Fibroblast of the conjunctiva (primary cell): ENCODE results near the gene MAIP1.
"Not testable (repeated sequence)": the region's sequence is repeated elsewhere in the genome, so short reads cannot be mapped to it uniquely, and the experiment has no call there.

ENCODE experiments used
- DNase-seq: peaks from one replicate; pipeline ENCODE4 v3.0.0-alpha.2; 2010; ENCODE audit warnings: low read depth

Gene MAIP1, protein sequence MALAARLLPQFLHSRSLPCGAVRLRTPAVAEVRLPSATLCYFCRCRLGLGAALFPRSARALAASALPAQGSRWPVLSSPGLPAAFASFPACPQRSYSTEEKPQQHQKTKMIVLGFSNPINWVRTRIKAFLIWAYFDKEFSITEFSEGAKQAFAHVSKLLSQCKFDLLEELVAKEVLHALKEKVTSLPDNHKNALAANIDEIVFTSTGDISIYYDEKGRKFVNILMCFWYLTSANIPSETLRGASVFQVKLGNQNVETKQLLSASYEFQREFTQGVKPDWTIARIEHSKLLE

DNA sequence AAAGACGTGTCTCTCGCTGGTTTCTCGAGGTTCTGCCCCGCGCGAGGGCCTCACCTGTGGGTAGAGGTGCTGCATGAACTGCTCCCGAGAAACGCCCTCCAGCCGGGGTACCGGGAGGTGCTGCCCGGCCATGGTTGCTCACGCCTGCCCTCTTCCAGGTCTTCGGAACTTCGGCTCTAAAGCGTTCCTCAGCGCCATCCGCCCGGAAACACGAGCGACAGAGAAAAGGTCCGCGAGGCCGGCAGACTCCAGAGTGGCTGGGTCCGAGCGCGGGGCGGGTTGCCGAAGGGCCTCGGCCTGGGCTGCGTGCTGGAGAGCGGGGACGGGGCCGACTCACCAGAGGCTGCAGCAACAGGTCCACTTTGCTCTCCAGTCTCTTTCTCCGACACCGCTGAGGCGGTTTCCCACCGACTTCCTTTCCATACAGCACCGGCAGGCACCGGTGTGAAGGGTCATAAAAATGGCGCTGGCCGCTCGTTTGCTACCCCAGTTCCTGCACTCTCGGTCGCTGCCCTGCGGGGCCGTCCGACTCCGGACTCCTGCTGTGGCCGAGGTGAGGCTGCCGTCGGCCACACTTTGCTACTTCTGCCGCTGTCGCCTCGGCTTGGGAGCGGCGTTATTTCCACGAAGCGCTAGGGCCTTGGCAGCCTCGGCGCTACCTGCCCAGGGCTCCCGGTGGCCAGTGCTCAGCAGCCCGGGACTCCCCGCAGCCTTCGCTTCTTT lies at the start of gene MAIP1, which contains the start of gene TYW5:
Gene MAIP1 (plus strand): TSS at position 244 of the 723 bp plus-strand sequence. CDS start 217 bp downstream, at position 461.
Gene TYW5 (minus strand): TSS at position 153 of the 723 bp plus-strand sequence. CDS start 21 bp downstream, at position 132.
- DNase-seq = peak; percentile 66

DNA sequence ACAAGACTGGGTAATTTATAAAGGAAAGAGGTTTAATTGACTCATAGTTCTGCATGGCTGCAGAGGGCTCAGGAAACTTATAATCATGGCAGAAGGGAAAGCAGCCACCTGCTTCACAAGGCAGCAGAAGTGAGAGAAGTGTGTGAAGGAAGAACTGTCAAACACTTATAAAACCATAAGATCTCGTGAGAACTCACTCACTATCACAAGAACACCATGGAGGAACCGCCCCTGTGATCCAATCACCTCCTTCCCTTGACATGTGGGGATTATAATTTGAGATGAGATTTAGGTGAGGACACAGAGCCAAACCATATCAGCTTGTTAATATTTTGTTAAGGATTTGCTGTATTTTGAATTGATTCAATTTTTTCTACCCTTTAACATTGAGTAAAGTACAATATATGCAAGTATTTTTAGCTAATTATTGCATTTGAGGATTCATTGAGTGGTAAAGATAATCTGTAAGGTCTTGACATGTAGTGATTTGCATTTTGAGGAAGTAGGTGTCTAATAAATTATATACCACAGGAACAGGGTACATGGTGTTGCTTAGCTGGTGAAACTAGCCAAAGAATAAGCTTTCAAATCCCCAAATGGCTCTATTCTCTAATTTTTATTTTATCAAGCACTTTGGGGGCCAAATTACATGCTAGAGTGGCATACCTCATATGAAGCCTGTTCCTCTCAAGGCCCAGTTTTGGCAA lies 48.2 kb upstream of the MAIP1 start:
- DNase-seq = no peak

DNA sequence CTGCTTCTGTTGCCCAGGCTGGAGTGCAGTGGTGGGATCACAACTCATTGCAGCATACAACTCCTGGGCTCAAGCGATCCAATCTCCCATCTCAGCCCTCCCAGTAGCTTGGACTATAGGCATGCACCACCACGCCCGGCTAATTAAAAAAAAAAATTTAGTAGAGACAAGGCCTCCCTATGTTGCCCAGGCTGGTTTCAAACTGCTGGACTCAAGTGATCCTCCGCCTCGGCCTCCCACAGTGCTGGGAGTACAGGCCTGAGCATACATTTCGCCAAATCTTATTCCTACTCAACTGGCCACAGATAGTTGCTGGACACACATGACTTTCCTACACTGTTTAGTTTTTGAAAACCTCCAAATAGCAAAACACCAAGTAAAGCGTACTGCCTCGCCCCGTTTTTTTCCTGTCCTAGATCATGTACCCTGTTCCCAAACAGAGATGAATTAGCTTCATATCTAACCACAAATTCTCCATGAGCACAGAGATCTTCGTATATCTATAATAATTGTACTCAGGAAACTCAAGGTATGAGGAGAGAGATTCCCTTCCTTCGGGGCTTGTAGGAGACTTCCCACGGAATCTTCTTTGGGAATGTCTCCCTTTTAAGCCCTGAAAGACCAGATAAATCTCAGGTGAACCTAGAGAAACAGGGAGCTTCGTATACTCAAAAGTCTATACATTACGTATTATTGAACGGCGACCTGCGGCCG lies 44.9 kb upstream of the MAIP1 start:
- DNase-seq = no peak

DNA sequence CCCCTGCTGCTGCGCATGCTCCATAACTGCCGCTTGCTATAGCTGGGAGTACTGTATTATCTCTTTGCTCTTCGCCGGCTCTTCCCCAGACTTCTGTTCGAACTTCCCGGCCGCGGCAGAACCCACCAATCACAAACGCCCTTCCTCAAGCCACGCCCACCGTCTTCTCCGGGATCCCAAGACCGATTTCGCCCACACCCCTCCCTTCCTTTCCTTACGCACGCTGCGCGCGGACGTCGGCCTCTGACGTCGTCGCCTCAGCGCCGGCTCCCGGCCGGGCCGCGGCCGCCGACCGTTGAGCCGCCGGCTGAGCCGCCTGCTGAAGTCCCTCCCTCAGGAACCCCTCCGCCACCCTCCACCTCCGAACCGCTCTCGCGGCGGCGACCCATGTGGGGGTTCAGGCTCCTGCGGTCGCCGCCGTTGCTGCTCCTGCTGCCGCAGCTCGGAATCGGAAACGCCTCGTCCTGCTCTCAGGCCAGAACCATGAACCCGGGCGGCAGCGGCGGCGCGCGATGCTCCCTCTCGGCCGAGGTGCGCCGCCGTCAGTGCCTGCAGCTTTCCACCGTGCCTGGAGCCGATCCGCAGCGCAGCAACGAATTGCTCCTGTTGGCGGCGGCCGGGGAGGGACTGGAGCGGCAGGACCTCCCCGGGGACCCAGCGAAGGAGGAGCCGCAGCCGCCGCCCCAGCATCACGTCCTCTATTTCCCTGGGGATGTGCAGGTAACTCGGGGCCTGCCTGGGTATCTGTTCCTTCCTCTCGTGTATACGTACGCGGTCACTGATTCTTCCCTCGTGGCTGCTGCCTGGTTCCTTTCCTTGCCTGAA lies 44.1 kb upstream of the MAIP1 start, which contains the start of gene C2orf69:
Gene C2orf69 (plus strand): TSS at position 242 of the 825 bp plus-strand sequence. CDS start 146 bp downstream, at position 388.
- DNase-seq = peak; percentile 98

DNA sequence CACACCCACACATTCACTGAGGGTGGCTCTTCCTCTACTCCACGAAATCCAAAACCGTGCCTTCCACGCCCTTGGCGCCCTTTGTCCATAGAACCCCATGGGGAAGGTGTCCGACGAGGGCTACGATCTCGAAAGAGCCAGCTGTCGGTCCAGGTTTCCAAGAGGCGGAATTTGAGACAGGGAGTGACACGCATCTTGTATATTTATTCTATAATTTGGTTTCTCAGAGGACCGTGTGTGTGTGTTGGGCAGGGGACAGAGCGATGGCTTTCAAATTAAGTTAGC lies 43.6 kb upstream of the MAIP1 start:
- DNase-seq = no peak

DNA sequence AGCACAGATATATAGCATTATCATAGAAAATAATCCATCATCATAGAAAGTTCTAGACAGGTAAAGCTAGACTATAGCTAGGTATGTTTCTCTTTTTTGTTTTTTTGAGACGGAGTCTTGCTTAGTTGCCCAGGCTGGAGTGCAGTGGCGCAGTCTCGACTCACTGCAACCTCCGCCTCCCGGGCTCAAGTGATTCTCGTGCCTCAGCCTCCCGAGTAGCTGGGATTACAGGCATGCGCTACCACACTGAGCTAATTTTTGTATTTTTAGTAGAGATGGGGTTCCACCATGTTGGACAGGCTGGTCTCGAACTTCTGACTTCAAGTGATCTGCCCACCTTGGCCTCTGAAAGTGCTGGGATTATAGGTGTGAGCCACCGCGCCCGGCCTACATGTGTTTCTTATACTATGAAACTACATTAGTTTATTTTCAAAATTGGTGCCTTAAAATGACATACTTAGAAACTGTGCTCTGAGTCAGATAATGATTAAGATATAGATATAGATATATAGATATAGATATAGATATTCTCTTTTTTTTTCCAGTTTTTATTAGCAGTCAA lies 42.7 kb upstream of the MAIP1 start:
- DNase-seq = not testable (repeated sequence)

DNA sequence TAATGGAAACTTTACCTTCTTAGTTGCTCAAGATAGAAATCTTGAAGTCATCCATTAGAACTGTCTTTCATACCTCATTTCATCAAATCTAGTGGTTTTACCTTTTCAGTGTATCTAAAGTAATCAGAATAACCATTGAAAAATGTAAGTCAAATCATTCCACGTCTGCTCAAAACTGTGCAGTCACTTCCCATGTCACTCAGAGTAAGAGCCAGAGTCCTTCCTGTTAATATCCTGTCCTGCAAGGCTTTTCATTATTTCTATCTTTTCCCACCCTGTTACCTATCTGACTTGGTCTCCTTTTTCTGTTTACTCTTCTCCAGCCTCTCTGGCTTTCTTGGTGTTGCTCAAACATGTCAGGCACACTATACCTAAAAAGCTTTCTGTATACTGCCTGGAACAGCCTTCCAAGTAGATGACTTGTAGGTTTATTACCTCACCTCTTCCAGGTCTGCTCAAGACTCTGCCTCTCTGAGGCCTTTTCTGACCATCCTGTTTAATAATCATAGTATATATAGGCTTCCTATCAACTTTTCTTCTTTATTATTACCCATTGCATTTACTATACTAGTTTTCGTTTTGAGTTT lies 40.9 kb upstream of the MAIP1 start:
- DNase-seq = no peak

DNA sequence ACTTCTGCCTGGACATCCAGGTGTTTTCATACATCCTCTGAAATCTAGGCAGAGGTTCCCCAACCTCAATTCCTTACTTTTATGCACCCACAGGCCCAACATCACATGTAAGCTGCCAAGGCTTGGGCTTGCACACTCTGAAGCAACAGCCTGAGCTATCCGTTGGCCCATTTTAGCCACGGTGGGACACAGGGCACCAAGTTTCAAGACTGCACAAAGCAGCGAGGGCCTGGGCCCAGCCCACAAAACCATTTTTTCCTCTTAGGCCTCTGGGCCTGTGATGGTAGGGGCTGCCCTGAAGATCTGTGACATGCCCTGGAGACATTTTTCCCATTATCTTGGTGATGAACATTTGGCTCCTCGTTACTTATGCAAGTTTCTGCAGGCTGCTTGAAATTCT lies 38.4 kb upstream of the MAIP1 start:
- DNase-seq = no peak

DNA sequence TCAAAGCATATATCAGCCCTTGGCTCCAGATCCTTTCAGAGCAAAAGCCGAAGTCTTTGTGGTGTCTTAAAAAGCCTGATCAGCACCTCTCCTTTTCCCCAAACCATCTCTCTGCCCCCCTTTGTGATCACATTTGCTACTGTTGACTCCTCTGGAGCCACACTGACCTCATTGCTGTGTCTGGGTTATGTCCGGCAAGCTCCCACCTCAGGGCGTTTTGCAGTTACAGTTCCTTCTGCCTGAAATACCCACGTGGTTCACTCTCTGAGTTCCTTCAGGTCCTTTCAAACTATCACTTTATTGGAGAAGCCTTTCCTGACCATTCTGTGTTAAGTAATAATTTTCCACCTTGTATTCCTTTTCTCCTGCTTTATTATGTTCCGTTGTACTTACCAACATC lies 32.5 kb upstream of the MAIP1 start:
- DNase-seq = no peak

DNA sequence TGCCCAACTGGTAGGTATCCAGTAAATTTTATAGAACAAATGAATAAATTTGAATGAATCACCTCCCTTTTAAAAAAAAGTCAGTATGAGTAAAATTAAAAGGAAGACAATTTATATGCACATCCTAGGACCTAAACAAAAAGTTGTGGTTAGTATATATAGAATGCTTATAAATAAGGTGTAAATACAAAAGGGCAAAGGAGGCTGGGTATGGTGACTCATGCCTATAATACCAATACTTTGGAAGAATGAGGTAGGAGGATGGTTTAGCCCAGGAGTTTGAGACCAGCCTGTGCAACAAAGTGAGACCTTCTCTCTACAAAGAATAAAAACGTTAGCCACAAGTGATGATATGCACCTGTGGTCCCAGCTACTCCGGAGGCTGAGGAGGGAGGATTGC lies 31.5 kb upstream of the MAIP1 start:
- no peak for DNase-seq

DNA sequence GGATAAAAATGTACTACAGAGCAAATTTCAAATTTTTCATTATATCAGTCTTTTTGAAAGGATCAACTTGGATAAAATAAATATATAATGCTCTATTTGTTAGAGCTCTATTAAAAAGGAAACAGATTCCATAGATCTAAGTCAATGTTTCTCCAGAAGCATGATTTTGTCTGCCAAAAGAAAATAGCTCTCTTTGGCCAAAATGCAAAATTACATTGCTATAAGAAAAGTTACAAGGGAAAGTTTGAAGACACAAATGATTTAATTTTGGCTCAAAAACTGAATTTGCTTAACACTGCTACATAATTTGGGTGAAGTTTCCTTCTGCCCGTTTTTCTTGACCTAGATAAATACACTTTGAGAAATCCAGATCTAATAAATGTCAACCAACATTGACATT lies 28.6 kb upstream of the MAIP1 start:
- DNase-seq = no peak

DNA sequence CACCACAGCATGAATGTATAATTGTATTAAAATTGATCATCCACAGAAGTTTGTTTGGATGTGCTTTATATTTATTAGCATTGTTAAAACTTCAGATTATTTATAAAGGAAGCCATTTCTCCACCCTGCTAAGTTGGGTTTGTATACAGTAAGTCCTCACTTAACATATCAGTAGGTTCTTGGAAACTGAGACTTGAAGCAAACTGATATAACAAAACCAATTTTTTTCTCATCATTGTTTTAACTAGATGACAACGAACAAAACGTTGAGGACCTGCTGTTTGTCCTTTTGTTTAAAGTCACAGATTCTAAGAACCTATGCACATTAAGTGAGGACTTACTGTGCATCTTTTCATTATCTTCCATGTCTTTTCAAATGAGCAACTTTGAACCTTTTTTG lies 27.2 kb upstream of the MAIP1 start:
- DNase-seq = no peak

DNA sequence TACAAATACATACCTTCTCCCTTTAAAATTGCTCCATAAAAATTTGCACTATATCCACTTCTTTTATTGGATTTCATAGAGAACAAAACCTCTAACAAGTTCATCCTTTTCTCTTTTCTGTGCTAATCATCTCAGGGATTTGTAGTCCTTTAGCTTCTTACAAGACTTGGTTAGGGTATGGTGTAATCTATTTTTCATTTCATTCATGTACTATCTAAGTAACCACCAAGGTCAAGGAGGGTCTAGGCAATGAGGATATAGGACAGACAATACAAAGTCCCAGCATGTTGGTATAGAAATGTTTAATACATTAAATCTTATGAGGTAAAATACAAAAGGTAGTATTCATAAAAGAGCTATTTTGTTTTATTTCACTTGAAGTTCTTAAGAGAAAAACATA lies 26.8 kb upstream of the MAIP1 start:
- no peak for DNase-seq

DNA sequence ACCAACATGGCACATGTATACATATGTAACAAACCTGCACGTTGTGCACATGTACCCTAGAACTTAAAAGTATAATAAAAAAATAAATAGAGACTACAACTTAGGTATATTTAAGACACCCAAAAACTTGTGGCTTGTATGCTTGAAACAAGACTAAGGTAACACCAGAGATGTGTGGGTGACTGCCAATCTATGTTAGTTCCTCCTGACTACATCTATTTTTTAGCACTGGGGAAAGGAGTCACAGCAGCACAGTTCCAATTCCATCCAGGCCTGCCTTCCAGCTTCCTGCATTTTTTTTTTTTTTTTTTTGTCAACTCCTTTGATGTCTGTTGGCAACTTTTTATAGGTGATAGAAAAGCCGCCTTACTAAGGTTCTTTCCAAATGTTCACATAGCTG lies 26.1 kb upstream of the MAIP1 start:
- no peak for DNase-seq

DNA sequence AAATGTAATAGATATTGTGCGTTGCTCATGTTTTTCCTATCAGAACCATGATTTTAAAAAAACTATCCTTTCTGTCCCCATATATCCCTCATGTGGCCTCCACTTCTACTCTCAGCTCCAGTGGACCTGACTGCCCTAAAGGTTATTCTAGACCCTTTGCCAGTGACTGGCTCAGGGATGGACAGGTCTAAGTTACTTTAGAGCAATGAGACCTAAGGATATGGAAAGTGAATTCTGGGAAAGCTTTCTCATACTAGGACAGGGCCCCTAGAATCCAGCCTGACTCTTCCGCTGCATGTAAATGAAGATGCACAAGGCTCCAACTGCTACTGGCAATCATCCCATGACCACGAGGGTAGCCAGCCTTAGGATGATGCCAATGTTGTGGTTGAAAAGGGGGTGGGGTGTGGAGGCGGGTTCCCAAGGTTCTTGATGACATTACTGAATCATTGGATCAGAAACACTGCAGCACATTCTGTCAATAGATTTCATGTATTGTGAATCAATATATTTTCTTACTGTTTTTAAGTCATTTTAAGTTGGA lies 23.0 kb upstream of the MAIP1 start:
- DNase-seq = peak; percentile 8

DNA sequence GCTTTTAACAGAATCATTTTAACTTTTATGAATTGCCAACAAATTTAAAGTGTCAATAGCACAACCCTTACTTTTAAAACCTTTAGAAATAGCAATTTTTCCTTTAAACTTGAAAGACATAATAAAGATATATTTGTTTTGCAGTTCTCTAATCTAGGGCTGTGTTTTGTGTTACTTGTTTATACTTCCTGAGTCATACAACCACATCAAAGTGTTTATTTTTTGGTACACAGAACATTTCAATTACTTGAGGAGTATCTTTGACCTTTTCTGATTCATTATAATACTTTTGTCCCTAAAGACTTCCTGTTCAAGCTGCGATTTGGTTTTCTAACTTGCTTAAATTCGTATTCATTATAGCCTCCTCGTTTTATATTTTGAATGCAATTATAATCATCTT lies 21.9 kb upstream of the MAIP1 start:
- DNase-seq = no peak

DNA sequence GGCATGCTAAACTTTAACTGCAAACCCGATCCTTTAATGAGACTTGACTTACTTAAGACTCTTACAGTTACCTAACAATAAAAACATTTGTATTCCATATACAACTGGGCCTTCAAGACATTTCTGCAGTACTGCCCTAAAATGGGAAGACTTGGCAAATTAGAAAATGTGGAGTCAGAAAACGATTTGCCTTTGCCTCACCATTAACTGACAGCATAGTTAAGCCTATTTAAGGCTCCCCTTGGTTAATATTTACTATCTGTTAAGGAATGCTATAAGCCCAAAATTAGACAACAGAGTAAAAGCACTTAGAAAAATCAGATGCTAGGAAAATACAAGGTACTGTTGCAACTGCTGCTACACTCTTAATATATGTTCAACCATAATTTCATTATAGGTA lies 18.8 kb upstream of the MAIP1 start:
- DNase-seq = no peak

DNA sequence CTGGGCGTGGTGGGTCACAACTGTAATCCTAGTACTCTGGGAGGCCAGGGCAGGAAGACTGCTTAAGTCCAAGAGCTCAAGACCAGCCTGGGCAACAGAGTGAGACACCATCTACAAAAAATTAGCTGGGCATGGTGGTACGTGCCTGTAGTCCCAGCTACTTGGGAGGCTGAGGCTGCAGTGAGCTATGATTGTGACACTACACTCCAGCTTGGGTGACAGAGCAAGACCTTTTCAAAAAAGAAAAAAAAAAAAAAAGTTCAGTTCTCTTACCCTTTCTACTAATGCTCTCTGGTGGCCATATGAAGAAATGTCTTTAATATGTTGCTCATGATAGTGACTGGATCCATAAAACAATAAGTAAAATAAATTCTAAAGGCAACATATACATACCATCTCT lies 15.0 kb upstream of the MAIP1 start:
- peak; percentile 8 for DNase-seq

DNA sequence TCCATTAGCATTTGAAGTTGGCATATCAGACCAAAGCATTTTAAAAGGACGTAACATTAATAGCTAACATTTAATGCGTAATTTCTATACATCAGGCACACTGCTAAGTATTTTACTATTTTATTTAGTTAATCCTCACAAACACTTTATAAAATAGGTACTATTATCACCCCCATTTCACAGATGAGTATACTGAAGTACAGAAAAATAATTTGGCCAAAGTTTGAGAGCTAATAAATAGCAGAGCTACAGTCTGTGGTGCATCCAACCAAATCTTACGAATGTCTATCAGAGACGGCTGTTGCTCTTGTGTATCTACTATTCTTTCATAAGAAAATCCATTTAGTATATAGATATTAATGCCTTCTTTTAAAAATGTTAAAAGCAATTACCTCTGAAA lies 12.0 kb upstream of the MAIP1 start:
- DNase-seq = no peak

DNA sequence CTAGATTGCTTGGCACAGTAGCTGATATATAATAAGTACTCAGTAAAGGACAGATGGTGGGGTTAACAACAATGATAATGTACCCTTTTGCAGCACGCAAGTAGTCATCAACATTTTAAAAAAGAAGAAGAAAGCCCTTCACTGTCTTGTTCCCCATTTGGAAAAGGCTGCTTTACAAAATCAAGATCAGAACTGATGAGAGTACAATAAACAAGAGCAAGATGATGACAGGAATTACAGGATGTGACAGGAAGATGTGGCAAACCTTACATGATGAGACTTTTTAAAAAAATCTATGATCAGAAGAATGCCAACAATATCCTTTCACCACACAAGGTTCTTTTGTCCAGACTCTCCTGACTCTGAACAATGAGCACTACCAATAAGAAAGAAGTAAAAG lies 9.2 kb upstream of the MAIP1 start:
- no peak for DNase-seq

DNA sequence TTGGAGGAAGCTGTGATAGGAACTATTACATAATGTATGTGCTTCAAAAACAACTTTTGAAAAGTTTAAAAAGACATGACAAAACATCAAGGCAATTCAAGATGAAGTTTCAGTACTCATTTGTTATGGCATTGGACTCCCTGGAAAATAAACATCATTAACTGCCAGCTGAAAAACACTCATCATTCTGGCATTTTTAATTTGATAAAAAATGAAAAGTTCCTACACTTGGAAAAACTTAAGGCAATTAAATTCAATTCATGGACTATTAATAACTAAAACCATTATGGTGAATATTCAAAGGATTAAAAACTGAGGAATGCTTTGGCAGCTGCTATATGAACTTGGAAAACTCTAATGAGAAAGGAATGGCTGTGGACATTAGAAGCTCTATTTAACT lies 8.5 kb upstream of the MAIP1 start:
- DNase-seq = no peak
